Liver (tissue), 9 donors: ENCODE measurements around the gene ITGBL1. TPM values are rescaled to one million over a fixed set of nuclear protein-coding genes. Genes with fewer than 3 reads are reported as not detected.

Experiments
- DNase-seq: peaks from one replicate; pipeline ENCODE4 v3.0.0-alpha.2; 2017; ENCODE audit warnings: low spot score
- H3K27ac ChIP-seq, 2 donors: one replicate each; pipeline ENCODE4 v1.7.0; 2013; ENCODE audit warnings: inconsistent platforms in 2 of 2, low read length in 2 of 2, control low read depth in 1 of 2, low read depth in 1 of 2, mild to moderate bottlenecking in 1 of 2
- H3K27me3 ChIP-seq, 4 donors: one replicate each; pipeline versions ENCODE4 v1.6.1 to v1.7.0; 2013; ENCODE audit warnings: low read length in 3 of 4, inconsistent platforms in 1 of 4, mild to moderate bottlenecking in 1 of 4, moderate library complexity in 1 of 4; ENCODE audit not compliant: control insufficient read depth in 4 of 4, insufficient read depth in 4 of 4
- H3K36me3 ChIP-seq, 4 donors: one replicate each; pipeline versions ENCODE4 v1.6.1 to v1.7.0; 2013; ENCODE audit warnings: low read length in 3 of 4, mild to moderate bottlenecking in 3 of 4, low read depth in 1 of 4, moderate library complexity in 1 of 4; ENCODE audit not compliant: control insufficient read depth in 4 of 4, insufficient read depth in 3 of 4
- H3K4me1 ChIP-seq, 4 donors: one replicate each; pipeline versions ENCODE4 v1.6.1 to v1.7.0; 2013; ENCODE audit warnings: low read length in 3 of 4, mild to moderate bottlenecking in 3 of 4, moderate library complexity in 1 of 4; ENCODE audit not compliant: control insufficient read depth in 4 of 4, insufficient read depth in 4 of 4
- H3K4me3 ChIP-seq, 3 donors: one replicate each; pipeline versions ENCODE4 v1.6.1 to v1.7.0; 2013; ENCODE audit warnings: low read length in 3 of 3, control low read depth in 1 of 3, low read depth in 1 of 3, mild to moderate bottlenecking in 1 of 3
- H3K9ac ChIP-seq, 2 donors: one replicate each; pipeline ENCODE4 v1.7.0; 2013; ENCODE audit warnings: low read length in 2 of 2, mild to moderate bottlenecking in 2 of 2, moderate library complexity in 2 of 2, control low read depth in 1 of 2, low read depth in 1 of 2
- H3K9me3 ChIP-seq, 4 donors: one replicate each; pipeline versions ENCODE4 v1.6.1 to v1.7.0; 2013; ENCODE audit warnings: low read length in 3 of 4; ENCODE audit not compliant: control insufficient read depth in 4 of 4
- ATF3 ChIP-seq: IDR thresholded peaks from 2 replicates; pipeline ENCODE4 v1.6.1; 2016; ENCODE audit warnings: antibody characterized with exemption
- CTCF ChIP-seq: fragments of 150-350 bp; IDR thresholded peaks from 2 replicates; pipeline ENCODE4 v1.5.1; 2017; ENCODE audit warnings: improper control_type of control experiment, low read depth, low read length; ENCODE audit not compliant: missing input control
- EGR1 ChIP-seq, 2 donors: IDR thresholded peaks; 2 replicates each; pipeline ENCODE4 v1.6.1; 2016 to 2018; ENCODE audit warnings: antibody characterized with exemption in 2 of 2, low read depth in 2 of 2
- FOXA1 ChIP-seq: IDR thresholded peaks from 2 replicates; pipeline ENCODE4 v1.6.1; 2016; ENCODE audit warnings: antibody characterized with exemption
- FOXA2 ChIP-seq: IDR thresholded peaks from 2 replicates; pipeline ENCODE4 v1.6.1; 2016; ENCODE audit warnings: antibody characterized with exemption
- GABPA ChIP-seq, 2 donors: IDR thresholded peaks in 1 of 2; conservative IDR thresholded peaks in 1 of 2; 2 replicates each; pipeline ENCODE4 v1.6.1; 2016; ENCODE audit warnings: antibody characterized with exemption in 2 of 2, mild to moderate bottlenecking in 1 of 2, moderate library complexity in 1 of 2
- HNF4G ChIP-seq: IDR thresholded peaks from 2 replicates; pipeline ENCODE4 v1.6.1; 2016; ENCODE audit warnings: antibody characterized with exemption
- JUND ChIP-seq, 2 donors: IDR thresholded peaks; 2 replicates each; pipeline ENCODE4 v1.6.1; 2016; ENCODE audit warnings: antibody characterized with exemption in 2 of 2
- MAX ChIP-seq: IDR thresholded peaks from 2 replicates; pipeline ENCODE4 v1.6.1; 2016; ENCODE audit warnings: antibody characterized with exemption
- NR2F2 ChIP-seq: IDR thresholded peaks from 2 replicates; pipeline ENCODE4 v1.6.1; 2016; ENCODE audit warnings: antibody characterized with exemption
- RAD21 ChIP-seq, 2 donors: IDR thresholded peaks; 2 replicates each; pipeline ENCODE4 v1.6.1; 2016; ENCODE audit warnings: antibody characterized with exemption in 2 of 2, mild to moderate bottlenecking in 2 of 2
- REST ChIP-seq: IDR thresholded peaks from 2 replicates; pipeline ENCODE4 v1.6.1; 2016; ENCODE audit warnings: antibody characterized with exemption, mild to moderate bottlenecking
- SP1 ChIP-seq: IDR thresholded peaks from 2 replicates; pipeline ENCODE4 v1.6.1; 2018; ENCODE audit warnings: antibody characterized with exemption, mild to moderate bottlenecking
- YY1 ChIP-seq: IDR thresholded peaks from 2 replicates; pipeline ENCODE4 v1.6.1; 2016; ENCODE audit warnings: antibody characterized with exemption, mild to moderate bottlenecking
- WGBS: extraction: QIAGEN DNeasy Blood & Tissue Kit; methylation state at CpG from one replicate; pipeline ENCODE4 v1.1.7; 2013; 5-methylcytosine and 5-hydroxymethylcytosine counted together
- polyA plus RNA-seq, 2 donors: library from polyadenylated mRNA; stranded (reverse) in 1 of 2; unstranded in 1 of 2; fragments of 200-250 nt in 1 of 2; fragments of >200 nt in 1 of 2; fragmentation: Nextera tagmentation in 1 of 2; extraction: Ambion mirVana in 1 of 2; gene quantifications; one replicate each; pipeline versions ENCODE4 v1.2.1 to v1.2.3, GENCODE V29; 2013 to 2015
- total RNA-seq, 2 donors: library from RNA; depleted of rRNA; stranded (reverse); fragments of >200 nt; gene quantifications; one replicate each; pipeline ENCODE4 v1.2.3, GENCODE V29; 2014
- donor health status: healthy.
- donor health status: healthy.
- donor health status: healthy.
- donor health status: healthy.
- donor health status: healthy.

ITGBL1 gene
- total and polyA plus RNA-seq, 4 donors: 0.28 to 2.2 (median 1.2) TPM

GRCh38 chr13:101681834-101682233, 229.4 kb downstream of the ITGBL1 start:
- H3K4me1 ChIP-seq: peaks cover 0 to 5% (median 0%) of the 10 kb centered on the region in 4 donors
- TF ChIP-seq CTCF (no peak), NR2F2 (no peak), RAD21 (IDR thresholded peaks at IDR 0.05) (no peak), JUND (IDR thresholded peaks at IDR 0.05) (peak in 1 of 2 donors; percentile 54)
- H3K36me3 ChIP-seq: no peaks in the 10 kb centered on the region
- no peak overlapping the region for H3K4me3 ChIP-seq
- no peaks in the 10 kb centered on the region for H3K9me3 ChIP-seq
- no peak overlapping the region for H3K9ac ChIP-seq
- no peaks in the 10 kb centered on the region for H3K27me3 ChIP-seq
- H3K27ac ChIP-seq: no peak overlapping the region
- DNase-seq: no peak

- 84% methylated on average over 2 of the region's 2 CpGs for WGBS
- H3K27ac ChIP-seq: no peak overlapping the region
Observed at GRCh38 chr13:101686003-101686402, 233.5 kb downstream of the ITGBL1 start.

More at GRCh38 chr13:101686003-101686402, 233.5 kb downstream of the ITGBL1 start:
- Histone ChIP-seq H3K9ac (no peak overlapping the region), H3K4me3 (no peak overlapping the region), H3K36me3 (no peaks in the 10 kb centered on the region), H3K27me3 (no peaks in the 10 kb centered on the region), H3K4me1 (peaks cover 0 to 5% (median 0%) of the 10 kb centered on the region in 4 donors), H3K9me3 (no peaks in the 10 kb centered on the region)
- DNase-seq: no peak
- TF ChIP-seq SP1 (no peak), REST (no peak), HNF4G (no peak), FOXA2 (no peak), EGR1 (IDR thresholded peaks at IDR 0.05; ENCODE audit: low read depth in 2 of 2) (no peak), GABPA (IDR thresholded peaks at IDR 0.05 in 1 of 2, conservative IDR thresholded peaks at IDR 0.05 in 1 of 2) (no peak), ATF3 (no peak), CTCF (no peak), YY1 (no peak), FOXA1 (no peak), MAX (no peak)
